ENCODE data around the gene RBP3. TPM values are rescaled to one million over a fixed set of nuclear protein-coding genes. Genes with fewer than 3 reads are reported as not detected.
"Not testable (repeated sequence)": the region's sequence is repeated elsewhere in the genome, so short reads cannot be mapped to it uniquely, and the experiment has no call there.

The RBP3 gene
- polyA plus RNA-seq, 5 donors: 0.06 to 0.10 (median 0.07) TPM

- no peak for DNase-seq
These were observed 24.6 kb downstream of the RBP3 start for GRCh38 chr10:47372726-47373125.

- peak; percentile 65 to 70 for DNase-seq
These were observed 26.7 kb downstream of the RBP3 start for GRCh38 chr10:47374611-47375536.

- no peak for DNase-seq
These were observed 28.5 kb downstream of the RBP3 start for GRCh38 chr10:47376522-47377220.

- DNase-seq: no peak
These were observed 30.0 kb downstream of the RBP3 start for GRCh38 chr10:47378183-47378510.

GRCh38 chr10:47378606-47379444, 30.7 kb downstream of the RBP3 start:
- DNase-seq: no peak

- DNase-seq: no peak
These were observed 31.3 kb downstream of the RBP3 start for GRCh38 chr10:47379445-47379785.

GRCh38 chr10:47379901-47380300, 31.7 kb downstream of the RBP3 start:
- DNase-seq: no peak

GRCh38 chr10:47380341-47381102, 32.4 kb downstream of the RBP3 start:
- DNase-seq: no peak

- no peak for DNase-seq
These were observed 32.9 kb downstream of the RBP3 start for GRCh38 chr10:47381103-47381395.

- no peak for DNase-seq
These were observed 33.5 kb downstream of the RBP3 start for GRCh38 chr10:47381427-47382379.

GRCh38 chr10:47383261-47384147, 35.3 kb downstream of the RBP3 start:
- DNase-seq: no peak

- peak; percentile 85 to 88 for DNase-seq
These were observed 36.2 kb downstream of the RBP3 start, which contains the start of gene ZNF488 for GRCh38 chr10:47384148-47384921. TSS of gene ZNF488 (minus strand) at chr10:47384293. CDS start at chr10:47368829, 15,464 bp downstream.

- not testable (repeated sequence) for DNase-seq
These were observed 37.9 kb downstream of the RBP3 start for GRCh38 chr10:47386104-47386503.

- DNase-seq: no peak
These were observed 40.7 kb downstream of the RBP3 start for GRCh38 chr10:47388879-47389278.

- no peak for DNase-seq
These were observed 41.5 kb downstream of the RBP3 start for GRCh38 chr10:47389619-47390018.

GRCh38 chr10:47396311-47396717, 48.2 kb downstream of the RBP3 start:
- no peak for DNase-seq

GRCh38 chr10:47397256-47397655, 49.1 kb downstream of the RBP3 start:
- DNase-seq: no peak

GRCh38 chr10:47400251-47400650, 52.1 kb downstream of the RBP3 start:
- DNase-seq: no peak

GRCh38 chr10:47400786-47401185, 52.6 kb downstream of the RBP3 start:
- DNase-seq: no peak
